CD14-positive monocyte (primary cell): ENCODE data around the gene FBXW12. TPM values are rescaled to one million over a fixed set of nuclear protein-coding genes. Genes with fewer than 3 reads are reported as not detected.

Experiments used
- DNase-seq, 3 donors: peaks; one replicate each; pipeline ENCODE4 v3.0.0-alpha.2; 2011 to 2022
- H2AFZ ChIP-seq: 2 replicates; pipeline ENCODE4 v1.6.0; 2012; ENCODE audit warnings: mild to moderate bottlenecking, low read depth, low read length, inconsistent platforms; ENCODE audit not compliant: insufficient read depth, poor library complexity, severe bottlenecking
- H3K27ac ChIP-seq, 2 donors: 1 replicate in 1 of 2; 2 replicates in 1 of 2; pipeline ENCODE4 v1.5.1; 2012 to 2013; ENCODE audit warnings: low read length in 2 of 2, control low read depth in 1 of 2, inconsistent platforms in 1 of 2, low read depth in 1 of 2, mild to moderate bottlenecking in 1 of 2
- H3K27me3 ChIP-seq, 2 donors: one replicate each; pipeline versions ENCODE4 v1.6.0 to v1.6.1; 2011 to 2013; ENCODE audit warnings: low read length in 2 of 2; ENCODE audit not compliant: control insufficient read depth in 2 of 2, insufficient read depth in 2 of 2
- H3K36me3 ChIP-seq, 2 donors: replicated peaks in 1 of 2; 1 replicate in 1 of 2; 2 replicates in 1 of 2; pipeline versions ENCODE4 v1.5.1 to v1.6.1; 2012 to 2013; ENCODE audit warnings: low read length in 2 of 2, control low read depth in 1 of 2, inconsistent platforms in 1 of 2, mild to moderate bottlenecking in 1 of 2; ENCODE audit not compliant: insufficient read depth in 2 of 2, control insufficient read depth in 1 of 2
- H3K4me1 ChIP-seq, 2 donors: 1 replicate in 1 of 2; 2 replicates in 1 of 2; pipeline versions ENCODE4 v1.5.1 to v1.6.1; 2012 to 2013; ENCODE audit warnings: low read length in 2 of 2, control low read depth in 1 of 2, inconsistent platforms in 1 of 2, mild to moderate bottlenecking in 1 of 2, moderate library complexity in 1 of 2; ENCODE audit not compliant: insufficient read depth in 2 of 2, control insufficient read depth in 1 of 2
- H3K4me2 ChIP-seq: replicated peaks from 2 replicates; pipeline ENCODE3; 2012; ENCODE audit warnings: low read length, moderate library complexity, mild to moderate bottlenecking; ENCODE audit not compliant: poor library complexity, severe bottlenecking; ENCODE audit errors: extremely low read depth
- H3K4me3 ChIP-seq, 3 experiments: fragments of 200-600 bp in 1 of 3; sonication (generic) in 1 of 3; replicated peaks in 1 of 3; 1 replicate in 2 of 3; 2 replicates in 1 of 3; pipeline ENCODE4 v1.5.1; 2011 to 2013; ENCODE audit warnings: low read length in 3 of 3, mild to moderate bottlenecking in 3 of 3, control low read depth in 2 of 3, low read depth in 2 of 3, inconsistent platforms in 1 of 3, moderate library complexity in 1 of 3
- H3K79me2 ChIP-seq: 2 replicates; pipeline ENCODE4 v1.6.0; 2012; ENCODE audit warnings: mild to moderate bottlenecking, control low read depth, inconsistent platforms, low read length, moderate library complexity; ENCODE audit not compliant: insufficient read depth
- H3K9ac ChIP-seq: 2 replicates; pipeline ENCODE4 v1.6.0; 2017; ENCODE audit warnings: low read length, mild to moderate bottlenecking; ENCODE audit not compliant: insufficient read depth, poor library complexity, severe bottlenecking
- H3K9me3 ChIP-seq, 2 donors: replicated peaks in 1 of 2; 1 replicate in 1 of 2; 2 replicates in 1 of 2; pipeline versions ENCODE4 v1.5.1 to v1.6.1; 2012 to 2013; ENCODE audit warnings: low read length in 2 of 2, control low read depth in 1 of 2; ENCODE audit not compliant: control insufficient read depth in 1 of 2, insufficient read depth in 1 of 2
- H4K20me1 ChIP-seq: 2 replicates; pipeline ENCODE4 v1.6.0; 2012; ENCODE audit warnings: mild to moderate bottlenecking, low read length, control low read depth, moderate library complexity; ENCODE audit not compliant: insufficient read depth
- H3K27ac Mint-ChIP-seq, 7 donors: one replicate each; pipeline ENCODE4 v1.8.0; 2020; ENCODE audit warnings: mild to moderate bottlenecking in 7 of 7, mixed read lengths in 7 of 7, moderate library complexity in 6 of 7, inconsistent platforms in 2 of 7
- H3K27me3 Mint-ChIP-seq, 3 donors: one replicate each; pipeline ENCODE4 v1.8.0; 2021 to 2022; ENCODE audit warnings: low read depth in 3 of 3, mild to moderate bottlenecking in 3 of 3, mixed read lengths in 3 of 3, moderate library complexity in 3 of 3, inconsistent platforms in 1 of 3
- H3K36me3 Mint-ChIP-seq, 2 donors: one replicate each; pipeline ENCODE4 v1.8.0; 2020; ENCODE audit warnings: mixed read lengths in 2 of 2, inconsistent platforms in 1 of 2, mild to moderate bottlenecking in 1 of 2
- H3K4me1 Mint-ChIP-seq: one replicate; pipeline ENCODE4 v1.8.0; 2020; ENCODE audit warnings: mild to moderate bottlenecking, mixed read lengths
- H3K4me3 Mint-ChIP-seq, 2 donors: one replicate each; pipeline ENCODE4 v1.8.0; 2020; ENCODE audit warnings: mild to moderate bottlenecking in 2 of 2, mixed read lengths in 2 of 2, moderate library complexity in 1 of 2
- H3K9me3 Mint-ChIP-seq, 7 donors: one replicate each; pipeline ENCODE4 v1.8.0; 2020 to 2022; ENCODE audit warnings: mixed read lengths in 7 of 7, mild to moderate bottlenecking in 6 of 7, moderate library complexity in 6 of 7, inconsistent platforms in 2 of 7
- WGBS: methylation state at CpG from one replicate; pipeline ENCODE4 v1.1.5; 2013; ENCODE audit warnings: missing lambda C conversion rate; ENCODE audit not compliant: insufficient coverage; 5-methylcytosine and 5-hydroxymethylcytosine counted together
- intact Hi-C, 2 donors: fragments of 100-400 bp; cut with micrococcal nuclease; formaldehyde crosslinking; loops; one replicate each; pipeline versions ENCODE4 v1.15.0 to v1.15.1; 2023
- polyA plus RNA-seq, 3 donors: library from polyadenylated mRNA; depleted of rRNA in 1 of 3; unstranded in 2 of 3; stranded (reverse) in 1 of 3; fragments of 300-500 nt in 2 of 3; fragments of >200 nt in 1 of 3; fragmentation: Illumina TruSeq in 2 of 3; gene quantifications; 1 replicate in 2 of 3; 2 replicates in 1 of 3; pipeline ENCODE4 v1.2.3, GENCODE V29; 2012 to 2021
- TF ChIP-seq, protein P1 (sequence below): fragments of 200-600 bp; IDR thresholded peaks from one replicate; pipeline ENCODE4 v1.8.0; 2022; ENCODE audit warnings: antibody characterized with exemption, mild to moderate bottlenecking

Gene FBXW12
- polyA plus RNA-seq, 3 donors: not detected

GRCh38 chr3:48409291-48410201 lies 37.5 kb downstream of the FBXW12 start:
- intact Hi-C loops: no loop called here
- no peak for DNase-seq
- H3K36me3 Mint-ChIP-seq: no peaks in the 10 kb centered on the region

GRCh38 chr3:48410205-48411040 lies 38.4 kb downstream of the FBXW12 start:
- Histone ChIP-seq H3K4me1 (no peaks in the 10 kb centered on the region), H3K36me3 (no peaks in the 10 kb centered on the region), H3K79me2 (no peaks in the 10 kb centered on the region), H3K9me3 (no peaks in the 10 kb centered on the region), H2AFZ (no peak overlapping the region), H3K27ac (no peak overlapping the region), H3K9ac (no peak overlapping the region), H4K20me1 (no peaks in the 10 kb centered on the region), H3K27me3 (no peaks in the 10 kb centered on the region), H3K4me2 (no peak overlapping the region), H3K4me3 (no peak overlapping the region)
- H3K4me3 Mint-ChIP-seq: no peak overlapping the region
- intact Hi-C loops: no loop called here
- no peaks in the 10 kb centered on the region for H3K4me1 Mint-ChIP-seq
- peaks cover 0 to 4% (median 2%) of the 10 kb centered on the region in 3 donors for H3K27me3 Mint-ChIP-seq
- no peaks in the 10 kb centered on the region for H3K36me3 Mint-ChIP-seq
- peak overlapping the region in 2 of 7 donors; percentile 42 to 61 for H3K27ac Mint-ChIP-seq
- DNase-seq: no peak
- TF ChIP-seq, protein P1, sequence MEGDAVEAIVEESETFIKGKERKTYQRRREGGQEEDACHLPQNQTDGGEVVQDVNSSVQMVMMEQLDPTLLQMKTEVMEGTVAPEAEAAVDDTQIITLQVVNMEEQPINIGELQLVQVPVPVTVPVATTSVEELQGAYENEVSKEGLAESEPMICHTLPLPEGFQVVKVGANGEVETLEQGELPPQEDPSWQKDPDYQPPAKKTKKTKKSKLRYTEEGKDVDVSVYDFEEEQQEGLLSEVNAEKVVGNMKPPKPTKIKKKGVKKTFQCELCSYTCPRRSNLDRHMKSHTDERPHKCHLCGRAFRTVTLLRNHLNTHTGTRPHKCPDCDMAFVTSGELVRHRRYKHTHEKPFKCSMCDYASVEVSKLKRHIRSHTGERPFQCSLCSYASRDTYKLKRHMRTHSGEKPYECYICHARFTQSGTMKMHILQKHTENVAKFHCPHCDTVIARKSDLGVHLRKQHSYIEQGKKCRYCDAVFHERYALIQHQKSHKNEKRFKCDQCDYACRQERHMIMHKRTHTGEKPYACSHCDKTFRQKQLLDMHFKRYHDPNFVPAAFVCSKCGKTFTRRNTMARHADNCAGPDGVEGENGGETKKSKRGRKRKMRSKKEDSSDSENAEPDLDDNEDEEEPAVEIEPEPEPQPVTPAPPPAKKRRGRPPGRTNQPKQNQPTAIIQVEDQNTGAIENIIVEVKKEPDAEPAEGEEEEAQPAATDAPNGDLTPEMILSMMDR: no peak
- 97% methylated on average over 12 of the region's 16 CpGs for WGBS
- no peaks in the 10 kb centered on the region for H3K9me3 Mint-ChIP-seq

More at GRCh38 chr3:48409291-48410201, 37.5 kb downstream of the FBXW12 start:
- H4K20me1 ChIP-seq: no peaks in the 10 kb centered on the region
- TF ChIP-seq, protein P1: no peak
- no peaks in the 10 kb centered on the region for H3K79me2 ChIP-seq
- peak overlapping the region in 2 of 7 donors; percentile 18 to 51 for H3K27ac Mint-ChIP-seq
- H3K4me1 ChIP-seq: no peaks in the 10 kb centered on the region
- H3K9me3 ChIP-seq: no peaks in the 10 kb centered on the region
- WGBS: 95% methylated on average over 25 of the region's 31 CpGs
- H3K27me3 Mint-ChIP-seq: peaks cover 0 to 4% (median 0%) of the 10 kb centered on the region in 3 donors
- no peak overlapping the region for H3K4me3 Mint-ChIP-seq
- no peaks in the 10 kb centered on the region for H3K27me3 ChIP-seq
- no peak overlapping the region for H3K27ac ChIP-seq
- no peaks in the 10 kb centered on the region for H3K4me1 Mint-ChIP-seq
- no peak overlapping the region for H2AFZ ChIP-seq
- H3K36me3 ChIP-seq: no peaks in the 10 kb centered on the region
- no peaks in the 10 kb centered on the region for H3K9me3 Mint-ChIP-seq
- no peak overlapping the region for H3K4me2 ChIP-seq
- no peak overlapping the region for H3K4me3 ChIP-seq
- no peak overlapping the region for H3K9ac ChIP-seq
